ENCODE results near the gene PPP1R12B.
"Not testable (repeated sequence)": the region's sequence is repeated elsewhere in the genome, so short reads cannot be mapped to it uniquely, and the experiment has no call there.

The PPP1R12B gene

GRCh38 chr1:202638019-202638700, 289.7 kb downstream of the PPP1R12B start:
- no peak overlapping the region for H3K4me3 ChIP-seq (replicated peaks in 1 of 2; ENCODE audit: low read depth in 2 of 2, low read length in 2 of 2)
- no peak for DNase-seq (ENCODE audit: low read depth in 2 of 2)
- TF ChIP-seq CTCF (IDR thresholded peaks at IDR 0.05; ENCODE audit: low read depth, low read length) = no peak

GRCh38 chr1:202638701-202639305, 290.3 kb downstream of the PPP1R12B start:
- not testable (repeated sequence) for DNase-seq (ENCODE audit: low read depth in 2 of 2); H3K4me3 ChIP-seq (replicated peaks in 1 of 2; ENCODE audit: low read depth in 2 of 2, low read length in 2 of 2)

GRCh38 chr1:202639500-202639899, 291.0 kb downstream of the PPP1R12B start:
- DNase-seq (ENCODE audit: low read depth in 2 of 2) = peak in 1 of 2 donors; percentile 39
- no peak for TF ChIP-seq CTCF (IDR thresholded peaks at IDR 0.05; ENCODE audit: low read depth, low read length)
- no peak overlapping the region for H3K4me3 ChIP-seq (replicated peaks in 1 of 2; ENCODE audit: low read depth in 2 of 2, low read length in 2 of 2)

GRCh38 chr1:202642212-202642611, 293.7 kb downstream of the PPP1R12B start:
- H3K4me3 ChIP-seq (replicated peaks in 1 of 2; ENCODE audit: low read depth in 2 of 2, low read length in 2 of 2) = no peak overlapping the region
- DNase-seq (ENCODE audit: low read depth in 2 of 2) = no peak
- no peak for TF ChIP-seq CTCF (IDR thresholded peaks at IDR 0.05; ENCODE audit: low read depth, low read length)

Measured in cardiac fibroblast (primary cell).